ENCODE data around the gene IKBKE. TPM values are rescaled to one million over a fixed set of nuclear protein-coding genes. Genes with fewer than 3 reads are reported as not detected.

The IKBKE gene
- total and polyA plus RNA-seq, 2 donors from 2014 or later, result 3.4 to 14.5 TPM

DNA sequence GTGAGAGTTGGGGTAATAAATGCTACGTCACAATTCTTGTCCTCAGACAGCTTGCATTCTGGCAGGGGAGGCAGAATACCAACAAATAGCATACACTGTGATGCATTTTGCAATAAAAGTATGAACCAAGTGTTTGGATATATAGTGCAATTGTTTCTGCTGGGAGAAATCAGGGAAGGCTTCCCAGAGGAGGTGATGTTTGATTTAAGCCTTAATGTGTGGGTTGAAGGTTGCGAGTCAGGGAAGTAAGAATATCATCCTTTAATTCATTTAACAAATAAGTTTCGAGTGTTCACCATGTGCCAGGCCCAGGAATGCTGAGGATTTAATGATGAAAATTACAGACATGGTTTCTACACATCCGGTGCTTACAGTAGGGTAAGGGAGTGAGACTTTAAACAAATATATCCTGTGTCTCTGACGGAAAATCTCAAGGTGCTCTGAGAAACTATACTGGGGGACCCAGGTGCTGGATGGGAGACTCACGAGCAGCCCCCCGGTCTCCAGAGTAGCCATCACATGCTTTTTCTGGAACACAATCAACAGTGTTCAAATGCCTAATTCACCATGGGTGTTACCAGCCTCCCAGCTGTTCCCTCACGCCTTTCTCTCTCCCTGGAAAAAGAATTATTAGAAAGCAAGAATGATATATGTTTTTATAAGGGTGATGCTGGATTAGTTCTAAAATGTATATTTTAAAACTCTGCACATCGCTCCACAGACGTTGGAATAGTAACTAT lies 68.8 kb downstream of the IKBKE start:
- peaks cover 0 to 4% (median 0%) of the 10 kb centered on the region in 3 donors for H3K4me1 ChIP-seq (ENCODE audit: control insufficient read depth in 2 of 3, insufficient read depth in 2 of 3, low read depth in 1 of 3, low read length in 3 of 3)
- no peaks in the 10 kb centered on the region for H3K9me3 ChIP-seq (ENCODE audit: control insufficient read depth in 2 of 3, insufficient read depth in 1 of 3, low read length in 3 of 3)
- H3K4me3 ChIP-seq (ENCODE audit: low read length in 3 of 3), result no peak overlapping the region
- intact Hi-C loops (cut with DNase I), result no loop called here
- DNase-seq, result no peak
- H3K9ac ChIP-seq (ENCODE audit: low read length in 3 of 3), result no peak overlapping the region
- TF ChIP-seq, protein P1, sequence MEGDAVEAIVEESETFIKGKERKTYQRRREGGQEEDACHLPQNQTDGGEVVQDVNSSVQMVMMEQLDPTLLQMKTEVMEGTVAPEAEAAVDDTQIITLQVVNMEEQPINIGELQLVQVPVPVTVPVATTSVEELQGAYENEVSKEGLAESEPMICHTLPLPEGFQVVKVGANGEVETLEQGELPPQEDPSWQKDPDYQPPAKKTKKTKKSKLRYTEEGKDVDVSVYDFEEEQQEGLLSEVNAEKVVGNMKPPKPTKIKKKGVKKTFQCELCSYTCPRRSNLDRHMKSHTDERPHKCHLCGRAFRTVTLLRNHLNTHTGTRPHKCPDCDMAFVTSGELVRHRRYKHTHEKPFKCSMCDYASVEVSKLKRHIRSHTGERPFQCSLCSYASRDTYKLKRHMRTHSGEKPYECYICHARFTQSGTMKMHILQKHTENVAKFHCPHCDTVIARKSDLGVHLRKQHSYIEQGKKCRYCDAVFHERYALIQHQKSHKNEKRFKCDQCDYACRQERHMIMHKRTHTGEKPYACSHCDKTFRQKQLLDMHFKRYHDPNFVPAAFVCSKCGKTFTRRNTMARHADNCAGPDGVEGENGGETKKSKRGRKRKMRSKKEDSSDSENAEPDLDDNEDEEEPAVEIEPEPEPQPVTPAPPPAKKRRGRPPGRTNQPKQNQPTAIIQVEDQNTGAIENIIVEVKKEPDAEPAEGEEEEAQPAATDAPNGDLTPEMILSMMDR (IDR thresholded peaks at IDR 0.05; ENCODE audit: borderline replicate concordance, extremely low read depth, insufficient read depth), result no peak
- H3K27me3 ChIP-seq (ENCODE audit: control insufficient read depth, insufficient read depth, low read length), result no peaks in the 10 kb centered on the region
- no peaks in the 10 kb centered on the region for H3K36me3 ChIP-seq (ENCODE audit: control insufficient read depth in 2 of 3, insufficient read depth in 3 of 3, low read length in 3 of 3)
- no peak overlapping the region for H3K27ac ChIP-seq (ENCODE audit: low read depth in 2 of 2, low read length in 2 of 2)
- no peak for FAIRE-seq

DNA sequence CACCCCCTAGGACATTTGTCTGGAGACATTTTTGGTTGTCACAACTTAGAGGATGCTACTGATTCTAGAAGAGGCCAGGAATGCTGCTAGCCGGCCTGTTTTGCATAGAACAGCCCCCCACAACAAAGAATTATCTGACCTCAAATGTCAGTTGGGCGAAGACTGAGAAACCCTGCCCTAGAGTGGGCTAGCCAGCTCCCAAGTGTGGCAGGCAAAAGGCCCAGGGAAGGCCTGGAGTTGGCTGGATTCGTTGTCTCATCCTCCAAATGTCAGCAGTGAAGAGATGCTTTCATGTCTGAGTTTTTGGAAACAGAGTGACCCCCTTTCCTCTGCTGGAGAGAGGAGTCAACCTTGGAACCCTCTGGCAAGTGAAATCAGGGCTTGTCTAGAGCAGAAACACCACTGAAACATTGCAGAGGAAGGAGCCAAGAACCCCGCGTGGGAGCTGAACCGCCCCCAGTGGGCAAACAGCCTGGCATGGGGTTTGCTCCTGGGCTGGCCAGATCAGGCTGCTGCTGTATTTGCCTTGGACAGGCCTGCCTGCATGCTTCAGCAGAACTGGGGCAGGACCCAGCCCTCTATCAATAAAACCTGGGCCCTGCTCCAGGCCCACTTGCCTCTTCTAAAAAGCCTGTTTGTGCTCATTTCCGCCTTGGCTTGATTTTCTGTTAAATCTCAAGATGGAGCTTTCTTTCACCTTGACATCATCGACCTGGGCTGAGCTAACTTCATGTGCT lies 69.9 kb downstream of the IKBKE start:
- intact Hi-C loops (cut with DNase I), result no loop called here
- Histone ChIP-seq H3K36me3 (ENCODE audit: control insufficient read depth in 2 of 3, insufficient read depth in 3 of 3, low read length in 3 of 3) (no peaks in the 10 kb centered on the region), H3K9me3 (ENCODE audit: control insufficient read depth in 2 of 3, insufficient read depth in 1 of 3, low read length in 3 of 3) (no peaks in the 10 kb centered on the region), H3K27ac (ENCODE audit: low read depth in 2 of 2, low read length in 2 of 2) (no peak overlapping the region), H3K9ac (ENCODE audit: low read length in 3 of 3) (no peak overlapping the region), H3K27me3 (ENCODE audit: control insufficient read depth, insufficient read depth, low read length) (no peaks in the 10 kb centered on the region), H3K4me1 (ENCODE audit: control insufficient read depth in 2 of 3, insufficient read depth in 2 of 3, low read depth in 1 of 3, low read length in 3 of 3) (peaks cover 0 to 4% (median 0%) of the 10 kb centered on the region in 3 donors), H3K4me3 (ENCODE audit: low read length in 3 of 3) (no peak overlapping the region)
- DNase-seq (peak in 1 of 5 donors; percentile 81), FAIRE-seq (no peak)
- TF ChIP-seq, protein P1 (IDR thresholded peaks at IDR 0.05; ENCODE audit: borderline replicate concordance, extremely low read depth, insufficient read depth), result no peak

DNA sequence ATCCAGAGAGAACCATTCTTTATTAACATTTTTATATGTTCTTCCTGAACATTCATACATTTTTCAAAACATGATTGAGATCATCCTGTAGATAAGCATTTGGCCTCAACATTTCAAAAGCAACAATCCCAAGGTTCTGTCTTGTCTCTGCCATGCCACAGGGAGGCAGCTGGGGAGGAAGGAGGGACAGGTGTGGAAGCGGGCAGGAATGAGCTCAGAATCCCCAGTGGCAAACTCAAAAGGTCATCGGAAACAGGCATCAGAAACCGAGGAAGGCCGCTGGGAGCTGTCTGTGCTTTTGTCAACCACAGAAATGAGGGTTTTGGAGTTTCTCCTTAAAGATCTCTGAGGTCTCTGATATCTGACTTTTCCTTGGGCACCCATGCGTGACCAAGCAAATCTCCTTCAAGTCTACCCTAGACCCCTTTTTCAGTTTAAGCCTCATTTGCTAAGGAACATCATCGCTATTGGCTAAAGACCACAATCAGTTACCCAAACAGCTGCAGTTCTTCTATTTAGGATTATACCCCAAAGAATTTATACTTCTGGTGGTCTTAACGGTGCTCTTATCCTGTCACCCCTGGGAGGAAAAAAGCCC lies 71.1 kb downstream of the IKBKE start:
- Histone ChIP-seq H3K4me3 (ENCODE audit: low read length in 3 of 3) (no peak overlapping the region), H3K27ac (ENCODE audit: low read depth in 2 of 2, low read length in 2 of 2) (no peak overlapping the region), H3K9ac (ENCODE audit: low read length in 3 of 3) (no peak overlapping the region), H3K4me1 (ENCODE audit: control insufficient read depth in 2 of 3, insufficient read depth in 2 of 3, low read depth in 1 of 3, low read length in 3 of 3) (peaks cover 0 to 4% (median 0%) of the 10 kb centered on the region in 3 donors), H3K36me3 (ENCODE audit: control insufficient read depth in 2 of 3, insufficient read depth in 3 of 3, low read length in 3 of 3) (no peaks in the 10 kb centered on the region), H3K9me3 (ENCODE audit: control insufficient read depth in 2 of 3, insufficient read depth in 1 of 3, low read length in 3 of 3) (no peaks in the 10 kb centered on the region), H3K27me3 (ENCODE audit: control insufficient read depth, insufficient read depth, low read length) (no peaks in the 10 kb centered on the region)
- intact Hi-C loops (cut with DNase I), result no loop called here
- FAIRE-seq (no peak), DNase-seq (no peak)
- TF ChIP-seq, protein P1 (IDR thresholded peaks at IDR 0.05; ENCODE audit: borderline replicate concordance, extremely low read depth, insufficient read depth), result no peak
